PFSK-1 (cell line): ENCODE measurements around the gene ADCY2.

Source experiments
- FOXP2 ChIP-seq: optimal IDR thresholded peaks from 2 replicates; pipeline ENCODE3; 2011; ENCODE audit warnings: borderline replicate concordance, control low read depth, inconsistent platforms; ENCODE audit not compliant: insufficient read depth; ENCODE audit errors: extremely low read length, extremely low read depth
- POLR2AphosphoS5 ChIP-seq: IDR thresholded peaks from 2 replicates; pipeline ENCODE4 v1.6.1; 2012; ENCODE audit warnings: low read depth, mild to moderate bottlenecking, control low read depth, low read length, moderate library complexity
- REST ChIP-seq, 2 experiments: IDR thresholded peaks; 2 replicates each; pipeline versions ENCODE4 v1.6.1 to v1.8.0; 2011 to 2012; ENCODE audit warnings: low read depth in 2 of 2, low read length in 2 of 2, control low read depth in 1 of 2, inconsistent platforms in 1 of 2, mild to moderate bottlenecking in 1 of 2, moderate library complexity in 1 of 2; ENCODE audit not compliant: insufficient read depth in 1 of 2
- SIN3A ChIP-seq: IDR thresholded peaks from 2 replicates; pipeline ENCODE4 v1.6.1; 2012; ENCODE audit warnings: mild to moderate bottlenecking, low read length, moderate library complexity, borderline replicate concordance; ENCODE audit not compliant: insufficient read depth
- TAF1 ChIP-seq: IDR thresholded peaks from 2 replicates; pipeline ENCODE4 v1.6.1; 2012; ENCODE audit warnings: low read length, control low read depth, borderline replicate concordance; ENCODE audit not compliant: insufficient read depth

The ADCY2 gene

GRCh38 chr5:7805379-7805778 is 409.4 kb downstream of the ADCY2 start:
- TF ChIP-seq REST (IDR thresholded peaks at IDR 0.05; ENCODE audit: insufficient read depth in 1 of 2, low read depth in 2 of 2, low read length in 2 of 2) (no peak), POLR2AphosphoS5 (no peak)

- no peak for TF ChIP-seq SIN3A
- TF ChIP-seq POLR2AphosphoS5 = no peak
- TF ChIP-seq FOXP2 = no peak
- no peak for TF ChIP-seq REST (IDR thresholded peaks at IDR 0.05; ENCODE audit: insufficient read depth in 1 of 2, low read depth in 2 of 2, low read length in 2 of 2)
- no peak for TF ChIP-seq TAF1
These were observed 413.1 kb downstream of the ADCY2 start for GRCh38 chr5:7808998-7809397.

- TF ChIP-seq POLR2AphosphoS5 (no peak), REST (IDR thresholded peaks at IDR 0.05; ENCODE audit: insufficient read depth in 1 of 2, low read depth in 2 of 2, low read length in 2 of 2) (no peak), FOXP2 (no peak), TAF1 (no peak)
These were observed 415.8 kb downstream of the ADCY2 start for GRCh38 chr5:7811715-7812114.

GRCh38 chr5:7813007-7813406 is 417.1 kb downstream of the ADCY2 start:
- no peak for TF ChIP-seq REST (IDR thresholded peaks at IDR 0.05; ENCODE audit: insufficient read depth in 1 of 2, low read depth in 2 of 2, low read length in 2 of 2)
- TF ChIP-seq POLR2AphosphoS5 = no peak
- no peak for TF ChIP-seq TAF1
- no peak for TF ChIP-seq SIN3A
- no peak for TF ChIP-seq FOXP2

- TF ChIP-seq SIN3A = no peak
- TF ChIP-seq REST (IDR thresholded peaks at IDR 0.05; ENCODE audit: insufficient read depth in 1 of 2, low read depth in 2 of 2, low read length in 2 of 2) = no peak
- TF ChIP-seq POLR2AphosphoS5 = no peak
- no peak for TF ChIP-seq TAF1
- no peak for TF ChIP-seq FOXP2
These were observed 417.6 kb downstream of the ADCY2 start for GRCh38 chr5:7813576-7813975.
